Gastroesophageal sphincter (tissue), 4 donors: Measurements from ENCODE around the gene FPR3. TPM values are rescaled to one million over a fixed set of nuclear protein-coding genes. Genes with fewer than 3 reads are reported as not detected.
"Not testable (repeated sequence)": the region's sequence is repeated elsewhere in the genome, so short reads cannot be mapped to it uniquely, and the experiment has no call there.

Source experiments
- ATAC-seq: fragments of 150-250 bp; one replicate; pipeline ENCODE4 v1.9.1; 2016; ENCODE audit warnings: mild to moderate bottlenecking, moderate library complexity
- H3K27ac ChIP-seq, 4 donors: fragments of 200-600 bp; sonication (generic) in 3 of 4; 1 replicate in 3 of 4; 2 replicates in 1 of 4; pipeline ENCODE4 v1.5.1; 2016 to 2019
- H3K27me3 ChIP-seq: fragments of 200-600 bp; sonication (generic); one replicate; pipeline ENCODE4 v1.5.1; 2019
- H3K36me3 ChIP-seq, 2 donors: fragments of 200-600 bp; sonication (generic); one replicate each; pipeline ENCODE4 v1.5.1; 2019; ENCODE audit warnings: control low read depth in 1 of 2
- H3K4me1 ChIP-seq, 3 donors: fragments of 200-600 bp; sonication (generic); 1 replicate in 2 of 3; 2 replicates in 1 of 3; pipeline ENCODE4 v1.5.1; 2016 to 2019; ENCODE audit warnings: control low read depth in 2 of 3
- H3K4me3 ChIP-seq, 2 donors: fragments of 200-600 bp; sonication (generic); one replicate each; pipeline ENCODE4 v1.5.1; 2019; ENCODE audit warnings: mild to moderate bottlenecking in 1 of 2, moderate library complexity in 1 of 2
- H3K9me3 ChIP-seq, 3 donors: fragments of 200-600 bp; sonication (generic); one replicate each; pipeline ENCODE4 v1.5.1; 2017 to 2019; ENCODE audit warnings: control low read depth in 2 of 3
- EP300 ChIP-seq: sonication (generic); formaldehyde crosslinking; IDR thresholded peaks from one replicate; pipeline ENCODE4 v1.6.1; 2017; ENCODE audit warnings: antibody characterized with exemption, mild to moderate bottlenecking
- POLR2A ChIP-seq, 2 donors: fragments of 450-650 bp; IDR thresholded peaks; one replicate each; pipeline ENCODE4 v1.6.1; 2017; ENCODE audit warnings: antibody characterized with exemption in 2 of 2, mild to moderate bottlenecking in 2 of 2, moderate library complexity in 1 of 2
- POLR2AphosphoS5 ChIP-seq: sonication (generic); formaldehyde crosslinking; IDR thresholded peaks from one replicate; pipeline ENCODE4 v1.6.1; 2017; ENCODE audit warnings: antibody characterized with exemption
- WGBS, 2 donors: methylation state at CpG; one replicate each; pipeline ENCODE4 v1.1.5; 2018; ENCODE audit warnings: low coverage in 1 of 2; 5-methylcytosine and 5-hydroxymethylcytosine counted together
- total RNA-seq, 4 donors: library from RNA; depleted of rRNA; stranded (reverse); fragments of >200 nt; gene quantifications; one replicate each; pipeline ENCODE4 v1.1.0, GENCODE V29; 2016
- TF ChIP-seq, protein P1 (sequence below), 4 experiments: fragments of 200-600 bp in 2 of 4; fragments of 450-650 bp in 2 of 4; sonication (generic) in 1 of 4; IDR thresholded peaks; one replicate each; pipeline ENCODE4 v1.5.1; 2017 to 2019; ENCODE audit warnings: antibody characterized with exemption in 4 of 4, mild to moderate bottlenecking in 2 of 4, moderate library complexity in 2 of 4

FPR3 gene
- total RNA-seq, 4 donors from 2014 or later = 1.9 to 16.2 (median 6.0) TPM

- 51 to 80% methylated on average over 5 to 6 of the region's 7 CpGs for WGBS, 2 donors
- H3K9me3 ChIP-seq = no peaks in the 10 kb centered on the region
- H3K27ac ChIP-seq = peak overlapping the region in 3 of 4 donors; percentile 57 to 70 (median 59)
- no peak overlapping the region for H3K4me3 ChIP-seq
- H3K36me3 ChIP-seq = no peaks in the 10 kb centered on the region
- H3K27me3 ChIP-seq = no peaks in the 10 kb centered on the region
- H3K4me1 ChIP-seq = peaks cover 0 to 18% (median 0%) of the 10 kb centered on the region in 3 donors
- no peak for ATAC-seq
- TF ChIP-seq, protein P1, sequence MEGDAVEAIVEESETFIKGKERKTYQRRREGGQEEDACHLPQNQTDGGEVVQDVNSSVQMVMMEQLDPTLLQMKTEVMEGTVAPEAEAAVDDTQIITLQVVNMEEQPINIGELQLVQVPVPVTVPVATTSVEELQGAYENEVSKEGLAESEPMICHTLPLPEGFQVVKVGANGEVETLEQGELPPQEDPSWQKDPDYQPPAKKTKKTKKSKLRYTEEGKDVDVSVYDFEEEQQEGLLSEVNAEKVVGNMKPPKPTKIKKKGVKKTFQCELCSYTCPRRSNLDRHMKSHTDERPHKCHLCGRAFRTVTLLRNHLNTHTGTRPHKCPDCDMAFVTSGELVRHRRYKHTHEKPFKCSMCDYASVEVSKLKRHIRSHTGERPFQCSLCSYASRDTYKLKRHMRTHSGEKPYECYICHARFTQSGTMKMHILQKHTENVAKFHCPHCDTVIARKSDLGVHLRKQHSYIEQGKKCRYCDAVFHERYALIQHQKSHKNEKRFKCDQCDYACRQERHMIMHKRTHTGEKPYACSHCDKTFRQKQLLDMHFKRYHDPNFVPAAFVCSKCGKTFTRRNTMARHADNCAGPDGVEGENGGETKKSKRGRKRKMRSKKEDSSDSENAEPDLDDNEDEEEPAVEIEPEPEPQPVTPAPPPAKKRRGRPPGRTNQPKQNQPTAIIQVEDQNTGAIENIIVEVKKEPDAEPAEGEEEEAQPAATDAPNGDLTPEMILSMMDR (IDR thresholded peaks at IDR 0.05) = no peak
- TF ChIP-seq EP300 = no peak
- no peak for TF ChIP-seq POLR2AphosphoS5
- no peak for TF ChIP-seq POLR2A (IDR thresholded peaks at IDR 0.05)
Measured at GRCh38 chr19:51800473-51801244, 5.7 kb downstream of the FPR3 start.

DNA sequence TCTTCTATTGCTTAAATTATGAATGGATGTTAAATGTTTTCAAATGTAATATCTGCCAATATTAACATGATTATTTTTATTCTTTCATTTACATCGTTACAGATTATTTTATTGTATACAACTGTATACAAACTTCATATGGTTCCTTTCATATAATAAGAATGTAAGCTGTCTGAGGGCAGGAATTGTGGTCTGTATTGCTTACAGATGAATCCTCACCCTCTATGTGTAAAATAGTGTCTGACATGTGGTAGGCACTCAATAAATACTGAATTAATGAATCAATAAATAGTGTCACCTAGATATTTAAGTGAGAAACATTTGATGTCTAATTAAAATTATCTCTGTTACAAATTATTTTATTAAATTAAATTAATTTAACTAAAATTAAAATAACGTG is 7.8 kb downstream of the FPR3 start:
- no peaks in the 10 kb centered on the region for H3K9me3 ChIP-seq
- ATAC-seq = no peak
- TF ChIP-seq, protein P1 (IDR thresholded peaks at IDR 0.05) = no peak
- TF ChIP-seq EP300 (no peak), POLR2AphosphoS5 (no peak), POLR2A (IDR thresholded peaks at IDR 0.05) (no peak)
- no peak overlapping the region for H3K27ac ChIP-seq
- no peak overlapping the region for H3K4me3 ChIP-seq
- H3K36me3 ChIP-seq = no peaks in the 10 kb centered on the region
- no peaks in the 10 kb centered on the region for H3K27me3 ChIP-seq
- H3K4me1 ChIP-seq = peaks cover 0 to 18% (median 0%) of the 10 kb centered on the region in 3 donors
- 55 to 66% methylated on average over 1 to 2 of the region's 2 CpGs for WGBS, 2 donors

DNA sequence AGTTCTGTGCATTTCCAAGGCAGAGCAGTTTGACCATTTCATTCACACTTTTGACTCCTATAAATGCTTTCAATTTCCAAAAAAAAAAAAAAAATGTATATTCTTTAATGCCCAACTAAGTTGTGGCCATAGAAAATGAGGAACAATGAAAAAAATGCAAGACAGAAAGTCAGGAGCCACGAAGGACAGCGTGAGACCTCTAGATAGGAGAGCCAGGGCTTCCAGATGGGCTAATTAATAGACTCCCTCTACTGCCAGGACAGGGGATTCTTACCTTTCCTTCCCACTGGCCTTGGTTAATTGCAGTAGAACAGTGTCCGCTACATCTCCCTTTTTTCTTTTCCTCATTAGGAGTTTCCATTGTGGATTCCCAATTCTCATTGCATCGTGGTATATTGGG is 8.6 kb downstream of the FPR3 start:
- WGBS, 2 donors = 66 to 77% methylated on average over 3 to 4 of the region's 4 CpGs
- no peaks in the 10 kb centered on the region for H3K36me3 ChIP-seq
- TF ChIP-seq POLR2A (IDR thresholded peaks at IDR 0.05) = no peak
- TF ChIP-seq EP300 = no peak
- TF ChIP-seq, protein P1 (IDR thresholded peaks at IDR 0.05) = no peak
- no peak for TF ChIP-seq POLR2AphosphoS5
- ATAC-seq = no peak
- no peaks in the 10 kb centered on the region for H3K27me3 ChIP-seq
- no peak overlapping the region for H3K4me3 ChIP-seq
- peaks cover 0 to 18% (median 0%) of the 10 kb centered on the region in 3 donors for H3K4me1 ChIP-seq
- H3K9me3 ChIP-seq = no peaks in the 10 kb centered on the region
- H3K27ac ChIP-seq = peak overlapping the region in 1 of 4 donors; percentile 18

- Histone ChIP-seq H3K4me3 (no peak overlapping the region), H3K27me3 (no peaks in the 10 kb centered on the region), H3K9me3 (no peaks in the 10 kb centered on the region), H3K36me3 (no peaks in the 10 kb centered on the region), H3K4me1 (peaks cover 0 to 13% (median 0%) of the 10 kb centered on the region in 3 donors), H3K27ac (peak overlapping the region in 1 of 4 donors; percentile 18)
- WGBS, 2 donors = 40 to 41% methylated on average over 5 of the region's 5 CpGs
- TF ChIP-seq POLR2AphosphoS5 (no peak), EP300 (no peak), POLR2A (IDR thresholded peaks at IDR 0.05) (no peak)
- TF ChIP-seq, protein P1 (IDR thresholded peaks at IDR 0.05) = no peak
- no peak for ATAC-seq
Measured at GRCh38 chr19:51803967-51804366, 9.0 kb downstream of the FPR3 start.

GRCh38 chr19:51804789-51805188 is 9.8 kb downstream of the FPR3 start:
- not testable (repeated sequence) for H3K4me1 ChIP-seq
- WGBS, 2 donors = 68 to 80% methylated on average over 1 to 9 of the region's 9 CpGs
- peak overlapping the region in 2 of 4 donors; percentile 7 to 9 for H3K27ac ChIP-seq

DNA sequence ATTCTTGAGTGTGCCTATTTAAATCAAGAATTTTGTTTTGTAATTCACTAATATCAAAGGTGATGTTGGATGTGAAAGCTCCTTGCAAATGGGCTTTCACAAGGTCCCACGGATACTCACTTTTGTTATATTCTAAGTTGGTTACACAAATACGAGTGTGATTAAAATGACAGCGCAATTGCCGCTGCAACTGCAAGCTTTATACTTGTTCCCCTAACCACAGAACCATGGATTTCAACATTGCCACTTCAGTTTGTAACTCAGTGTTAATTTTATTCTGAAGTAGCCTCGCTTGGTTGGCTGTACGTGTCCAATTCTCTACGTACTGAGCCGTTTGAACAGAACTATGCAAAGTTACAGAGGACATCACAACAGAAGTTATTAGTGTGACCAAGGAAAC is 10.4 kb downstream of the FPR3 start:
- H3K27ac ChIP-seq = peak overlapping the region in 1 of 4 donors; percentile 7
- WGBS, 2 donors = 83 to 86% methylated on average over 5 to 8 of the region's 8 CpGs
- H3K27me3 ChIP-seq, H3K4me3 ChIP-seq, ATAC-seq, H3K9me3 ChIP-seq, H3K4me1 ChIP-seq, H3K36me3 ChIP-seq: not testable (repeated sequence)

More at GRCh38 chr19:51804789-51805188, 9.8 kb downstream of the FPR3 start:
- ATAC-seq, H3K27me3 ChIP-seq, H3K36me3 ChIP-seq, H3K9me3 ChIP-seq, H3K4me3 ChIP-seq: not testable (repeated sequence)

- H3K9me3 ChIP-seq, H3K36me3 ChIP-seq, H3K4me1 ChIP-seq, H3K27me3 ChIP-seq, H3K27ac ChIP-seq, H3K4me3 ChIP-seq, ATAC-seq: not testable (repeated sequence)
- 83 to 91% methylated on average over 5 of the region's 5 CpGs for WGBS, 2 donors
Measured at GRCh38 chr19:51806571-51806970, 11.6 kb downstream of the FPR3 start.
